Panc1 (cell line): Measurements from ENCODE around the gene PPP1R13L.

ENCODE experiments used
- CTCF ChIP-seq: fragments of 450-650 bp; IDR thresholded peaks from 2 replicates; pipeline ENCODE4 v1.5.1; 2017; ENCODE audit warnings: mild to moderate bottlenecking
- POLR2AphosphoS5 ChIP-seq: IDR thresholded peaks from 2 replicates; pipeline ENCODE4 v1.6.1; 2012; ENCODE audit warnings: mild to moderate bottlenecking, low read depth, low read length, moderate library complexity
- SIN3A ChIP-seq: IDR thresholded peaks from 2 replicates; pipeline ENCODE4 v1.6.1; 2012; ENCODE audit warnings: low read depth, mild to moderate bottlenecking, low read length, moderate library complexity, borderline replicate concordance; ENCODE audit not compliant: insufficient read depth

GRCh38 chr19:45448425-45448756, 43.5 kb upstream of the PPP1R13L start:
- TF ChIP-seq CTCF (no peak), POLR2AphosphoS5 (no peak), SIN3A (no peak)
